Measurements from ENCODE around the gene TIFAB.

TIFAB gene

DNA sequence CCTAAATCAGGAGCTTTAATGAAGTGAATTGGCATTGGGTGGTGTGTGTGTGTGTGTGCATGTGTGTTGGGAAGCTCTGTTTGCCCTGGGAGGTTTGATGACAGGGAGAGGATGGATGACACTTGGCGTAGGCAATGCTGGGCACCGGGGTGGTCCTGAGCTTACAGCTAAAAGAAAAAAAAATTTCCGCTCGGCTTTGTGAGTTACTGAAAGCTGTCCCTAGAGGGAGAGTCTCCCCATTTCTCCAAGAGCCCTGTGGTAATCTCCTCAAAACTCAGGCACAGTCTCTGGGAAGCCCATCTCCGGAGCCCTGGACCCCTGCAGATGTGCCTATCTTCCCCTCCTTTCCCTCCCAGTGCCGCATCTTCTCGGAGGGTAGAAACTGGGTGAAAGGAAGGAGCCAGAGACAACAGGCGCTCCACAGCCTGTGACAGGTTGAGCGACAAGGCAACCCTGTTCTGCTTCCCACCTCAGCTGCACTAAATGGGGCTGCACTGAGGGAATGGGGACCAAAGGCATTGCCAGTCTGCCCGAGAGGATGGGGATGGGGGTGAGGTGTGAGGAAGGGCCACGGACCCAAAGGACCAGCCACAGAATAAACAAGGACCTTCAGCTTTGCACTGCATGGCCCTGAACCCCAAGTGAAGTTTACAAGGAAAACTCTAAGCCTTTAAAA is 35.8 kb upstream of the TIFAB start:
- no peak for DNase-seq (ENCODE audit: low read depth)
- H3K4me3 ChIP-seq (ENCODE audit: low read length), result no peak overlapping the region
- TF ChIP-seq, protein P1, sequence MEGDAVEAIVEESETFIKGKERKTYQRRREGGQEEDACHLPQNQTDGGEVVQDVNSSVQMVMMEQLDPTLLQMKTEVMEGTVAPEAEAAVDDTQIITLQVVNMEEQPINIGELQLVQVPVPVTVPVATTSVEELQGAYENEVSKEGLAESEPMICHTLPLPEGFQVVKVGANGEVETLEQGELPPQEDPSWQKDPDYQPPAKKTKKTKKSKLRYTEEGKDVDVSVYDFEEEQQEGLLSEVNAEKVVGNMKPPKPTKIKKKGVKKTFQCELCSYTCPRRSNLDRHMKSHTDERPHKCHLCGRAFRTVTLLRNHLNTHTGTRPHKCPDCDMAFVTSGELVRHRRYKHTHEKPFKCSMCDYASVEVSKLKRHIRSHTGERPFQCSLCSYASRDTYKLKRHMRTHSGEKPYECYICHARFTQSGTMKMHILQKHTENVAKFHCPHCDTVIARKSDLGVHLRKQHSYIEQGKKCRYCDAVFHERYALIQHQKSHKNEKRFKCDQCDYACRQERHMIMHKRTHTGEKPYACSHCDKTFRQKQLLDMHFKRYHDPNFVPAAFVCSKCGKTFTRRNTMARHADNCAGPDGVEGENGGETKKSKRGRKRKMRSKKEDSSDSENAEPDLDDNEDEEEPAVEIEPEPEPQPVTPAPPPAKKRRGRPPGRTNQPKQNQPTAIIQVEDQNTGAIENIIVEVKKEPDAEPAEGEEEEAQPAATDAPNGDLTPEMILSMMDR (IDR thresholded peaks at IDR 0.05; ENCODE audit: insufficient read depth, low read depth, low read length, missing control alignments), result no peak

DNA sequence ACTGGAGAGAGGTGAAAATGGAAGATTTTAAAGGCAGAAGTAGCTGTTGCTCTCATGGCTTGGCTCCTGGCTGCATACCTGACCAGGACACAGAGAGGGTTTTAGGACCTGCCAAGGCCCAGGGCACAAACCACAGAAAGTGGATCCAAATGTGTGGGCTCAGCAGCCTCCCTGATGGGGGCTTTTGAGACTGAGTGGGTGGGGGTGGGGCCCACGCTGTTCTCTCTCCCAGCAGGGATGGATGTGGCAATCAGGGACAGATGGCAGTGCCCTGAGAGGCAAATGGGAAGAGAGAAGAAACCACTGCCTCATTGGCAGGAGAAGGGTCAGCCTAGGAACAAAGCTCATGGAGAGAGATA is 34.9 kb upstream of the TIFAB start:
- DNase-seq (ENCODE audit: low read depth), result no peak
- no peak overlapping the region for H3K4me3 ChIP-seq (ENCODE audit: low read length)
- TF ChIP-seq, protein P1 (IDR thresholded peaks at IDR 0.05; ENCODE audit: insufficient read depth, low read depth, low read length, missing control alignments), result no peak

DNA sequence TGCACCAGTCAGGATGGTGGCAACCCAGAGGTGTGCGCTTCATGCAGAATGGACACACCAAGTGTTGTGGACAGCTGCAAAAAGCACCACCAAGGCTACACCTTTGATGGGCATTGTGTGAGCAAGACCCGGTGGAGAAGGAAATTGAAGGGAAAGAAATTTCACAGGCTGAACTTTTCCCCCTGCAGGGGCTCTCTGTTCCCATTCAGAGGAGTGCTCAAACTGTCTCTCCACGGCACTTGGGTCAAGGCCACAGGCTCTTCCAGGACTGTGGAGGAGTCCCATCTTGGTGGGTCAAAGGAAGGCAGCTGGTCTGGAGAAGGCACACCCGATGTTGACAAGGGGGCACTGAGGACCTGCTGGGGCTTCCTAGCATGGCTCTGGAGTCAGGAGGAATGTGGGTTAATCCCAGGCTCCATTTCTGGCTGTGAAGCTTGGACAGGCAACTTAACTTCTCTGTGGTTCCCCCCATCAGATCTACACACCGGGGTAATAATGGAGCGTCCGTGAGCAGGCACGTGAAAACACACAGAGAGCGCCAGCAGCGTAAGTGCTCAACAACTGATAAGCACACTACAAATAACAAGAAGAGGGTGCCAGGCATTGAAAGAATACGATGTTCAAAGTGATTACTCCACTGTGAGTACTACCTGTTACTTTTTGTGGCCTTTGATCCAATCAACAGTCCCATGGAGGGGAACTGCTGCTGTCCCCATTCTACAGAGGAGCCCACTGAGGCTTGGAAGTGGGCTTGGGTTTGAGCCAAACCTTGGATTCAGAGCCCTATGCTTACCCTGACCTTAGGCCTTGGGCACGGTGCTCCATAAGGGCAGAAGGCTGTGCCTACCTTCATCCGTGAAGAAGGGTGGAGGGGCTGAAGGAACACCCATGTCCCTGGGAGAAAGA is 34.2 kb upstream of the TIFAB start:
- no peak for DNase-seq (ENCODE audit: low read depth)
- H3K4me3 ChIP-seq (ENCODE audit: low read length), result no peak overlapping the region
- TF ChIP-seq, protein P1 (IDR thresholded peaks at IDR 0.05; ENCODE audit: insufficient read depth, low read depth, low read length, missing control alignments), result no peak

DNA sequence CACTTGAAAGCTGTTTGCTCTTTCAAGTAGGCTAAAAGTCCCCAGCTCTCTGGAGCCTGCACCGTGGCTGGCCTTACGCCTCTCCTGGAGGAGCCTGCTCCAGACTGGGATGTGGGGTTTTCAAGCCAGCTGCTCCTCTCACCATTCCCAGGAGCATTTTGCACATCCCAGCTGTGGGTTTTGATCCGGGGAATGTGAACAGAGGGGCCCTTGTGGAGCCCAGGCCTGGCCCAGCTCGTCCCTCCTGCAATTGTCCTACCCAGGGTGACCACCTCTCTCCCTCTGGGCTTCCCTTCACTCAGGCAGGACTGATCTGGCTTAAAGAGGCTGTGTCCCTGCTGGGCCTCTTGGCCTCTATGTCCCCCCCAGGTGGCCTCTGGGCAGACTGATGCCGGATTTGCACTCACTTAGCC is 32.5 kb upstream of the TIFAB start:
- no peak for DNase-seq (ENCODE audit: low read depth)
- TF ChIP-seq, protein P1 (IDR thresholded peaks at IDR 0.05; ENCODE audit: insufficient read depth, low read depth, low read length, missing control alignments), result no peak

DNA sequence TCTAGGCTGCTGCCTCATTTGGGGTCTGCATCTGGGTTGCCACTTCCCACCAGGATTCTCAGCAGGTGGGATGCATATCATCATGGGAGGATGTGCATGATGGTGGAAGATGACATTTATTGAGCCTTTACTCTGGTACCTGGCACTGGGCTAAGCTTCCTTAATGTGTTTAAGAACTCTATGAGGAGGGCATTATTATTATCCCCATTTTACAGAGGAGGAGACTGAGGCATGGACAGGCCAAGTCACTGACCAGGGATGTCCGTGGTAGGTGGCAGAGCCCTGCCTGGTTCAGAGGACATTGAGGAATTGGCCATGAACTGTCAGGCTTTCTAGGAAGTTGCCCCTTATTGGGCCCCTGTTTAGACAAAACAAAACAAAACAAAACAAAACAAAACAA is 31.1 kb upstream of the TIFAB start:
- H3K4me3 ChIP-seq (ENCODE audit: low read length), result no peak overlapping the region
- DNase-seq (ENCODE audit: low read depth), result no peak
- TF ChIP-seq, protein P1 (IDR thresholded peaks at IDR 0.05; ENCODE audit: insufficient read depth, low read depth, low read length, missing control alignments), result no peak

More for the DNA sequence above, 32.5 kb upstream of the TIFAB start:
- no peak overlapping the region for H3K4me3 ChIP-seq (ENCODE audit: low read length)

DNA sequence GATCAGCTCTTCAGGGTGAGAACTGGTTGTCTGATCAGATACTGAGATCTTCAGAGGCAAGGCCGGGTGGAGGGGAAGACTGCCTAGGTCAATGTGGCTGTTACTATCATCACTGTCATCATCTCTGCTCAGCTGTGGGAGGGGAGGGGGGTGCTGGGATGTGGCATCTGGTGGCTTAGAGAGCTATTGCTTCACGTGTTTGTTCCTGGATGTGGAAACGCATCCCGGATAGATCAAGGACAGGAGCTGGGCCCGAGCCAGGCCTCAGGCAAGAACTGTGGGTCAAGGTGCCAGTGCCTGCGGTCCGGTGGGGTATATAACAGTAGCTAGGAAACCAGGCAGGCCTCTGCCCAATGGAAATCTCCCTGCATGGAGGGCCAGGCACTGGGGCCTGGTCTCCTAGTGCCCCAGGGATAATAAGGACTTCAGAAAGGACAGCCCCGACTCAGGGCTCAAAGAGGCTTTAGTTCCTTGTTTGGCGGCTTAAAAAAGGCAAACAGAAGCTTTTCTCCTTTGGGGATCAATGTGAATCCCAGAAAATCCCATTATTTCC is 30.3 kb upstream of the TIFAB start:
- TF ChIP-seq, protein P1 (IDR thresholded peaks at IDR 0.05; ENCODE audit: insufficient read depth, low read depth, low read length, missing control alignments), result no peak
- DNase-seq (ENCODE audit: low read depth), result no peak

More for the DNA sequence above, 30.3 kb upstream of the TIFAB start:
- H3K4me3 ChIP-seq (ENCODE audit: low read length), result no peak overlapping the region
